NCI-H748 (cell line): ENCODE results near the gene EPHA1.
A peak's percentile ranks its signal among the peaks of the same experiment; 100 is the strongest.
"Not testable (repeated sequence)": the region's sequence is repeated elsewhere in the genome, so short reads cannot be mapped to it uniquely, and the experiment has no call there.

Experiments used
- DNase-seq: peaks from one replicate; lab custom pipeline; 2025; ENCODE audit not compliant: unreplicated experiment; lab: John Stamatoyannopoulos, UW

EPHA1 gene

DNA sequence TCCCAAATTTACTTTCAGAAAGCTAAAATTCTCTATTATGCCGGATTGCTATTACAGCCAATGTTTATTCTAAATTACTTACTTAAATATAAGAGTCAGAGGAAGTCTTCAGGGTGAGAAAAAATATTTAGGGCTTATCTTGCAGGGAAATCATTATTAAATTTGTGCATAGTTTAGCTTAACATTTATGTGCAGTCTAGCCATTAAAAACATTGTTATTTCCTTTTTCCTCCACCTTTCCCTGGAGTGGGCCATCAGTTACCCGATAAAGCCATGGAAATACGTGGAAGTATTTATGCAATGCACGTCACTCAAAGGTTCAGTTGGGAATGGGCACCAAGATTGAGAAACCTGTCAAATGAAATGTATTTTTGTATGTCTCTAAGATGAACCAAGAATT is 25.1 kb upstream of the EPHA1 start:
- no peak for DNase-seq

DNA sequence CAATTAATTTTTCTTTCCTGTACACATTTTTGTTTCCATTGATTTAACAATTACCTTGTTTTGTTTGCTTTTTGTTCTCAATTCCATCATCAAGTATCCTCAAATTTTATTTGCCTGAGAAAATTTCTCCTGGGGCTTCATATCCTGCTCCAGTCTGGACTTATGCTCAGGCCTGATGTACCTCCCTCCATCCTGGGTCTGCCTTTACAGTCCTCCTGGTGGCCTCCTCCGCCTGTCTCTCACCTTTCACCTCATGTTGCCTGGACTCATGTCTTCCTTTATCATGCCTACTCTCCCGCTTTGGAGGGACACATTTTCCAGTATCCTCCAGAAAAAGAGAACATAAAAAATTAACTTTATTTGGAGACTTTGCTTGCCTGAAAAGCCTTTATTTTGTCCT is 22.5 kb upstream of the EPHA1 start:
- no peak for DNase-seq

DNA sequence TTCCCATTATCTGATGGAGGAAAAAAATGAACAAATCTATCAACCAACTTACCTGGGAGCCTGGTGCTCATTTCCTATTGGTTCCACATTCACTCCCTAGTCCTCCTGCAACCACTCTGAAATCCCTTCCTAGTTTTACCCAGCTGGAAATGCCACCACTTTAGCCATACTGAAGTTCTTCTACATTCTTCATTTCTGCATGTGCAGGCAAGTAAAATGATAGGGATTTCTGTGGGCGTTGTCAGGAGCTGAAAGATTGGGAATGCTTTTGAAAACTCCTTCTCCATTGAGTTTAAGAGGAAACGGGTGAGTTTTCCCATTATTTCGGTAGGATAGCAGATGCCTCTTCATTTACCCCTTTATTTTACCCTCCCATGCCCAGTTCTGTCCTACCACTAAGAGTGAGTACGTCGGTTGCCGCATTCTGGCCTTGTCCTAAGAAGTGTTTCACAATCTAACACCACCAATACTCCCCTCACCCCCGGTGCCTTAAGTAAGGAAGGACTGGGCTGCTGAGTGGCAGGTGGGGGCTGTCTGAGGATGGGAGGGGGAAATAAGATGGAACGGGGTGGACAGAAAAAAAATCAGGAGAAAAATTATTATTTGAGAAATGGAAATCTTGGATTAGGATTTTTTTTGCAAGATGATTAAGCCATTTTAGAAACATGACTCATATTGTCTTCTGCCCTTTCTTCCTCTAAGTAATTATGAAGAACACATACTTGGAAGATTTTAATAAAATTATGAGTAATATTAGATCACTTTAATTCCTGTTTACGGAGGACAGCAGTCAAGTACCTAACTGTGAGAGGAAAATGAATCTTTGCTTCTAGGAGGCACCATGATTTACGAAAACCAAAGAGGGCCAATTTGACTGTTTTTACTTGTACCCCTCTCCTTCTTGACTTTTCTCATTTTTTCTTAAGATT is 21.4 kb upstream of the EPHA1 start:
- DNase-seq: no peak

DNA sequence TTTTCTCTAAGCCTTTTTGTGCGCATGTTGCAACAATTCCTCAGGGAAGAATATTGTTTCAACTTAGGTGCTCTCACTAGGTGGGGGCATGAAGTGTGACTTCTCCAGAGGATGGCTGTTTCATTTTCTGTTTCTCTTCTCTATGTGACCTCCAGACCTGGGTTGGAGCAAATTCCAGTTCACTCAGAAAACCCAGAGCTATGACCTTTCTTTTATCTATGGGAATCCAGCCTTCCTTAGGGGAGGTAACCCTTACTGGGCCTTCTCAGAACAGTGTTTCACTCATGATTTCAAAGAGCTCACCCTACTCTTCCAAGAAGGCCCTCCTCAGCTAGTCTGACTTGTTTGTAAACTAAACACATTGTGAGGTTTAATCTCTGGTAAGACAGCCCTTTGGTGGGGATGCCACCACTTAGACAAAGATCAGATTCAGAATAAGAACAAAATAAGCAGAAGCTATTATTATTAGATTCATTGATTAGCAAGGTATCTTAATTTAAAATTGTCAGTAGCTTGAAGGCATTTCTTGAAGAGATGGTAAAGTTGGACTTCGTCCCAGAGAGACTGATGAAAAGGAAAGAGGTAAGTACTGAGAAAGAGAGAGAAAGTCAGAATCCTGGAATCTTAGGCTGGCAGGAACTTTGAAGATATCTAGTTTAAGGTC is 18.0 kb upstream of the EPHA1 start:
- DNase-seq: no peak

DNA sequence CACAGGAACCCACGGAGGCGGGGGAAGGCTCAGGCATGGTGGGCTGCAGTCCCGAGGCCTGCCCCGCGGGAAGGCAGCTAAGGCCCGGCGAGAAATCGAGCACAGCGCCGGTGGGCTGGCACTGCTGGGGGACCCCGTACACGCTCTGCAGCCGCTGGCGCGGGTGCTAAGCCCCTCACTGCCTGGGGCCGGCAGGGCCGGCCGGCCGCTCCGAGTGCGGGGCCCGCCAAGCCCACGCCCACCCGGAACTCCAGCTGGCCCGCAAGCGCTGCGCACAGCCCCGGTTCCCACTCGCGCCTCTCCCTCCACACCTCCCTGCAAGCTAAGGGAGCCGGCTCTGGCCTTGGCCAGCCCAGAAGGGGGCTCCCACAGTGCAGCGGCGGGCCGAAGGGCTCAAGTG is 15.8 kb upstream of the EPHA1 start:
- DNase-seq: not testable (repeated sequence)

DNA sequence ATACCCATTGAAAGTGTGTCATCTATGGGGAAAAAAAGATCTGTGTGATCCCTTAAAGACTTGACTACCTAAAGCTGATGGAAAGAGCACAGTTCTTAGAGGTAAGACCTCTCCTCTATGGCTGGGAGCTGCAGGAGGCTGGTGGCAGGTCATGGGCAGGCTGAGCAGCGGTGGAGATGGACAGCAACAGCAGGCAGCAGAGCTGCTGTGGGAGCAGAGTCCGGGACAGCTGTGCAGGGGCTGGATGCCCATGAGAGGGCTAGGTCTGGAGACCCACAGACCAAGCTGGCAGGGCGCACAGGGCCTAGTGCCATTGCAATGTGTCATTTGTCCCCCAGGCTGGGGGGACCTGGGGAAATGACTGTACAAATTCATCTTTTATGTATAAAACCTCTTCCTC is 13.4 kb upstream of the EPHA1 start:
- no peak for DNase-seq

DNA sequence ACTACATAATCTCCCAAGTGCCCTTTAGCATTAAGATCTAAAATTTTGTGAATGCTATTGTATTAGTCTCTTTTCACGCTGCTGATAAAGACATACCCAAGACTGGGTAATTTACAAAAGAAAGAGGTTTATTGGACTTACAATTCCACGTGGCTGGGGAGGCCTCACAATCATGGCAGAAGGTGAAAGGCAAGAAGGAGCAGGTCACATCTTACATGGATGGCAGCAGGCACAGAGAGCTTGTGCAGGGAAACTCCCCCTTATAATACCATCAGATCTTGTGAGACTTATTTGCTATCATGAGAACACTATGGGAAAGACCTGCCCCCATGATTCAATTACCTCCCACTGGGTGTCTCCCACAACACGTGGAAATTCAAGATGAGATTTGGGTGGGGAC is 12.0 kb upstream of the EPHA1 start:
- not testable (repeated sequence) for DNase-seq

DNA sequence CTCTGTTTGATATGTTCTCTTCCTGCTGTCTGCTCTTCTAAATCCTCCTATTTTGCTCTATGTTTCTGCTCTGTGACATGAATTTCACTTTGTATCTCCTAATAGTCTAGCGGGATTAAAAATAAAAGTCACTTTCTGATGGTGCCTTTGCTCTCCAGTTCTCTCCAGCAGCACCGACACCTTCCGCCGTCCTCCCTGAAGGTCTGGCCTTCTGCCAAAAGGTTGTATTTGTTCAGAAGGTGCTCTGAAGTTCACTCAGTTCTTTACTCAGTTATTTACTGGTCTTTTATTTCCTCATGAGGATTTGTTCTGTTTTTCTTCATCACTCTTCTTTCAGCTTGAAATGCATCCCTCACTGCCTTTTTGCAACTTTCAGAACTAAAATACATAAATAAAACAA is 11.2 kb upstream of the EPHA1 start:
- peak; percentile 29 for DNase-seq

DNA sequence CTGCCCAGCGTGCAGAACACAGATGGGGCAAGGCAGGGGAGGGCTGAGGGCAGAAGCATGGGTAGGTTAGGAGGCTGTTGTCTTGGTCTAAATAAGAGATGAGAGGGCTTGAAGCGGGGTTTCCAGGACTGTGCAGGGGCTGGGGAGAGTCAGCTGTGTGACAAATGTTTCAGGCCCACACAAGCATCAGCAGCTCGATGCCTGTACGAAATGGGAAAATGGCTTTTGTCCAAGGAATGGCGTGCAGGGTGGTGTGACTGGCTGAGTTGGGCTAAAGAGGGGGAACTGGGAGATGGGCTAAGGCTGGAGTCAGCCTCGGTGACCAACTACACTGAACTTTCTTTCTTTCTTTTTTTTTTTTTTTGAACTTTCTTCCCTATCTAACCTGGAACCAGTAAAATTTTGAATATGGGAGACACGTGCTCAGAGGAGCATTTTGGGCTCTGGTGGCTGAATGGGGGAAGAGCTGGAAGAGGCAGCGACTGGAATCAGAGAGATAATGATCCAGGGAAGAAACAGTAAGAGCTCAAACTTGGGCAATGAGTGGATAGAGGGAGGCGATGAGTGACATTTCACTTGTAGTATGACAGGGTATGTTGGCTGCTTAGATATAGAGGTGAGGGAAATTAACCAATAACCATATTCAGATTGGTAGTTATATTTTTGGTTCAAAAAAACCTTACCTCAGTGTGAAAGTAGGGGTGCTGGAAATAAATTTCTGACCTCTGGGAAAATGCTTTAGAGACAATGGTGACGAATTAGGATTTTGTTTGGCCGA is 10.2 kb upstream of the EPHA1 start:
- DNase-seq: no peak

DNA sequence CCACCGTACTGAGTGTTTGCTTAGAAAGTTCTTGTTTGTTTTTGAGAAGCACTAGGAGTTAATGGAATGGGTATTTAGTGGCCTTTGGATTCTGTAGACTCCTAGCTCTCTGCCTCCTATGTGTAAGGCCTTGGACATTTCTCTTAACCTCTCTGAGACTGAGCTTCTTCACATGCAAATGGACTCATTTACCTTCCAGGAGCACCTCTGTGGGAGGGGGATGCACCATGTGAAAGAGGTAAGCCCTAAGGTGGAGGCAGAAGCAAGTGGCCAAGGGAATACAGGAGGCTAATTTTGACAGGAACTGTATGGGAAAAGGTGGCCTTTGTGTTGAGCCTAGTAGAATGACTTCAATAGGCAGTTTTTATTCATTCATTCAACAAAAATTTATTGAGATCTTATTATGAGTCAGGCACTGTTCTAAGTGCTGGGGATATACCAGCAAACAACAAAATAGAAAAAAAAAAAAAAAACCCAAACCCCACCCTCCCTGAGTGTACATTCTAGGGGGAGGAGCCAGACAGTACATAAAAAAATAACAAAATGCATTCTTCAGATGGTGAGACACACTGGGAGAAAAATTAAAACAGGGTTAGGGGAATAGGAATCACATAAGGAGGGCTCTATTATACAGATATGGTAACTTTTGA is 9.2 kb upstream of the EPHA1 start:
- no peak for DNase-seq

DNA sequence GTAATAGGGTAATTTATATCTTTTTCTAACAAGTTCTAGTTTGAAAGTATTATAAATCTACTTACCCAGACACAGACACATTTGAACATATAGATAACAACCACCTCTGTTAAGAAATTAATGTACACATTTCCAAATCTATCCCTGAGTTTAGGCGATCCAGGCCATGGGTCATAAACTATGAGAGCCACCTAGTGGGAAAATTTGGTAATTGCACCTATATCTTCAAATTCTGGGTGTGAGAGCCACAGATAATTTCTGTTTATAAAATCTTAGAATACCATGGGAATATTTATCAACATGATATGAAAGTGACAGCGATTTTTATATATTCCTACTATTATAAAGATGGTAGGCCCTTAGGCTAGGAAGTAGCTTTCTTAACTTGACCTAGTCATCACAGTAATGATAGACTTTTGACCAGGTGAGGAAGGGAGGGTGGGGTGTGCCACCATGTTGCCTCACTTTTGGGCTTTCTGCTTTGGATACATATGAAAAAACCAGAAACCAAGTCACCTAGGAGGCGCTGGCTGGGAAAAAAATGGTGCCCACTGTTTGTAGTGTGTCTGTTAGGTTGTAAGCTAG is 8.0 kb upstream of the EPHA1 start:
- DNase-seq: peak; percentile 47

DNA sequence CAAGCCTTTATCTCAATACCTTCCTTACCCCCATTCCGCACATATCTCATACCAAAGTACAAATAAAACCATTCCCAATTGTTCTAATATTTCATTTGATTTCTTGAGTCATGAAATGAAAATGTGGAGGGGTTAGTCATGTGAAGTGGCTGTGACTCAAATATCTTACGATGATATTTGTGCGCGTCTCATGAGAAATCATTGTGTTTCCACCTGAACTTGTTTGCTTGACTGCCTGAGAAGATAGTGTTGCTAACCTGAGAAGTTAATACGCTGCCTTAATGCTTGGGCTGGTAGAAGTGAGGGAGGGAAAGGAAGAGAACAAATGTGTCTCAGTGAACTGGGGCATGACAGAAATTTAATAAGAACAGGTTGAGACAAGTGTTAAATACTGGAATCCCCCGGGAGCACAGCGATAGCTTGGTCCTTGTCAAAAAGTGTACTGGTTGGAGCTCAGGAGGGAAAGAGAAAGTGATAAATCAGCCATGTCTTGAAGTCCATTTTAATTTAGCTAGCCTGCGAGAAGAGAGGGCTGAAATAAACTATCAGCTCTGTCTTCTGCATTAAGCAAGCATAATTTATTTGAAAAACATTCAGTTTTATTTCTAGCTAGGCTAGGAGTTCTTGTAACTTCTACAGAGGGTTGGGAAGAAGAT is 7.2 kb upstream of the EPHA1 start:
- no peak for DNase-seq

DNA sequence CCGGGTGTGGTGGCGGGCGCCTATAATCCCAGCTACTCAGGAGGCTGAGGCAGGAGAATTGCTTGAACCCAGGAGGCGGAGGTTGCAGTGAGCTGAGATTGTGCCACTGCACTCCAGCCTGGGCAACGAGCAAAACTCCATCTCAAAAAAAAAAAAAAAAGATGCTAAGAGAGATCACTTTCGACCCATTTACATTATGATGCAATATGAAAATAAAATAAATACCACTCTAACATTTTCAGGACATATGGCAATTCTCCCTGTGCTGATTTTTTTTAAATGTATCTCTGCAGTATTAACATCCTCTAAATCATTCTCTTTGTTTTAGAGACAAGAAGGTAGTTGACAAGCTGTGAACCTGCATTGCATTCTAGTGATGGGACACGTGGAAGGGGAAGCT is 6.6 kb upstream of the EPHA1 start:
- not testable (repeated sequence) for DNase-seq

DNA sequence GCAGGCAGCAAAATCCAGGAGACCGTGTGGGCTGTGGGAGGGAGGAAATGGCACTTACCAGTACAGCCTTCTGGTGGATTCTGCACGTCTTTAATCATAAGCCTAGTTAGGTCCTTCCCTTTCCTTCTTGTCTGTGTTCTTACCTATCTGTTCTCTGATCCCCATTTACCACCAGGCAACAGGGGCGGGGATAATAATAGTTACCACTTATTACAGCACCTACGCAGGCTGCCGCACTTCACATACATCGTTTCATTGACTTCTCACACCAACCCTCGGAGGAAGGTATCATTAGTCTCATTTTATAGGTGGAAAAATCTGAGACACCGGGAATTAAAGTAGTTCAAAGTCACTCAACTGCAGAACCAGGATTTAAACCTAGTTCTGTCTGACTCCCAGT is 4.5 kb upstream of the EPHA1 start:
- DNase-seq: no peak

DNA sequence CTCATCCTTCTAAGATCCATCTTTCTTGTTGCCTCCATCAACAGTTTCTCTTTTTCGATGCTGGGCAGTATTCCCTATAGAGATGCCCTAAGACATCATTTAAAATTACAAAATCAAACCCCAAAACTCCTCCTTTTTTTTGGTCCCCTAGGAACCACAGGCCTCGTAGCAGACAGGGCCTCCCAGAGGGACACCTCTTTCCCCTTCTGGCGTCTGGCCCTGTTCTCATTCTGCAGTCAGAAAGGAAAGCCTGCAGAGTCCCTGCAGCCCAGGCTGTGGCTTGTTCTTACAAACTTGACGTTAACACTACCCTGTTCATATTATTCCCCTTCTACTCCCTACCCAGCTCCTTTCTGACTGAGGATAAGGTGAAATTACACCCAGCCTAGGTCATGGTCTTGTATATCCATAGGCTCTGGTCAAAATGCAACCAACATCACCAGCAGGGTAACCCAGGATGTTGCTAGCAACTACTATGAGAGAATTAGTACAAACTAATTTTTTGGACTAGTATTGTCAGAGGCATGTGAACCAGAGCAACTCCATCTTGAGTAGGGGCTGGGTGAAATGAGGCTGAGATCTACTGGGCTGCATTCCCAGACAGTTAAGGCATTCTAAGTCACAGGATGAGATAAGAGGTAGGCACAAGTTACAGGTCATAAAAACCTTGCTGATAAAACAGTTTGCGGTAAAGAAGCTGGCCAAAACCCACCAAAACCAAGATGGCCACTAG is 3.5 kb upstream of the EPHA1 start:
- no peak for DNase-seq

DNA sequence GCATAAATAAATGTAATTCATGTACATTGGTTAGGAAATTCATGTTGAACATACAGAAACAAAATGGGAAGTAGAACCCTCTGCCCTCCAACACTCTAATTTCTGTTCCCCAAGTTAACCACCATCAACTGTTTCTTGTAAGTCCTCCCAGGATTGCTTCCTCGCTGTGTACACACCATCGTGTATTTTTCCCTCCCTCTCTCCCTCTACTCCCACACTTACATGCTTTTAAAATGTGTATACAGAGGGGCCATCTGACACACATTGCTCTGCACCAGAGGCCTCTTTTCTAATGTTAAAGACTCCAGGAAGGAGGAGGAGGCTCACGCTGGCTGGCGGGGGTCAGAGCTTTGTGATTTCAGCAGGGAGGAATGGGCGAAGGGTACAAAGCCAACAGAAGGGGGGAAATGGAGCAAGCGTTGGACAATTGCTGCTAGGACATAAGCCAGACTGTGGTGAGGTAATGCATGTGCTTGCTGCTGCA is 1.9 kb upstream of the EPHA1 start:
- no peak for DNase-seq

DNA sequence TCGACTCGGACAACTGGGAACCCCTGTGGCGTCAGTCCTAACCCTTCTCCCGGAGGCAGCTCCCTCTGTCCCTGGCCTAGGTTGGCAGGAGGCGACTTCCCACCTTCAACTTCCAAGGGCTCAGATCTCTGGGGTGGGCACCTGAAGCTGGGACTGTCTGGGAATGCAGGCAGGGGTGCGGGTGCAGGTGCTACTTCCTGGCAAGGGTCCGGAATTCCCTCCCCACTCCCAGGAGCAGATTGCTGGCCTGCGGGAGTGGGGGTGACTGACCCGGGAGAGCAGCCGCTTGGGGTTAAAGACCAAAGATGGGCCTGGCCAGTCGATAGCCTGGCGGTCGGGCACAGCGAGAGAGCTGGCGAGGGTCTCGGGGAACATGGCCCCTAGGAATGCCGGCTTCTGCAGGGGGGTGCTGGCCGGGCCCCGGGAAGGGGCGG is 387 bp downstream of the EPHA1 start:
- DNase-seq: no peak

DNA sequence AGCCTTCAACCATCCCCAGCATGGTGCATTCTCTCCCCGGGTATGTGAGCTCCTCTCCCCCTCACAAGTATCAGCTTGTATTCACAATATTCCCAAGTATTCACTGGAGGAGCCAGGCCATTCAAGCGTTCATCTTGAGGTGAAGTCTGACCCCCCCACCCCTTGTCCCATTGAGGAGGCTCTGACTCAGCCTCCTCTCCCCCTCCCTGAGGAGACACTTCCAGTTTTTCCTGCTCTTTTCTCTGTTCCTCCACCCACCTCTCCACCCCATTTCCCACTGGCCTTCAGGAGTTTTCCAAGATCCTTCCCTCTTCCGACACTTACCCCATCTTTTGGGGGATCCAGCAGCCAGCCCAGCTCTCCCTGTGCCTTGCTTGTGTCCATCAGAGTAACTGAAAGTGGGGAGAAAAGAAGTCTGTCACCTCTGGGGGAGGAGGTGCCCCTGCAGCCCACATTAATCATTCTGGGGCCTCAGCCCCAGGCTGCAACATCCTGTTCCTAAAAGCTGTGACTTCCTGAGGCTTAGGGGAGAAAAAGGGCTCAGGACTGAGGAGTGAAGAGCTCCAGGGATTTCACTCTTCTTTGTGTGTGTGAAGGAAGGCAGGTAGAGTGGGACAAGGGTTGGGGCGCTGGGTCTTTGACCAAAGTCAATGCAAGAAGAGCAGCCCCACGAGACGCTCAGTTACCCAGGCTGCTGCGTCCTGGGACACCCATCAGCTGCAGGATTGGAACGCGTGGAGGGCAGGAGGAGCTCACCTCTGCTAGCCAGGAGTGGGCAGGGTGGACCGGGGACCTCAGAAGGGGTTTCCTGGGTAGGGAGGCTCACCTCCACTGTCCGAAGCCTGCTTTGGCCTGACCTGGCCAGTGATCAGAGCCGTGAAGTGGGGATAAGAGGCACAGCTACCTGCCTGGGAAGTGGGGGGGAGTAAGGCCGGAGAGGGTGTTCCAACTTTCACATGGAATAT is 1.1 kb downstream of the EPHA1 start:
- DNase-seq: no peak
